Mucosa of stomach (tissue), 1 donor: ENCODE data around the gene FN1.

ENCODE experiments used
- H3K27me3 ChIP-seq: one replicate; pipeline ENCODE4 v1.7.0; 2013; ENCODE audit warnings: mild to moderate bottlenecking, low read length; ENCODE audit not compliant: control insufficient read depth, insufficient read depth
- H3K36me3 ChIP-seq: one replicate; pipeline ENCODE4 v1.7.0; 2013; ENCODE audit warnings: low read length; ENCODE audit not compliant: control insufficient read depth, insufficient read depth
- H3K4me1 ChIP-seq: one replicate; pipeline ENCODE4 v1.7.0; 2013; ENCODE audit warnings: mild to moderate bottlenecking, low read length; ENCODE audit not compliant: control insufficient read depth, insufficient read depth
- H3K4me3 ChIP-seq: one replicate; pipeline ENCODE4 v1.7.0; 2013; ENCODE audit warnings: low read length
- H3K9ac ChIP-seq: one replicate; pipeline ENCODE4 v1.7.0; 2013; ENCODE audit warnings: mild to moderate bottlenecking, low read length, moderate library complexity
- H3K9me3 ChIP-seq: one replicate; pipeline ENCODE4 v1.7.0; 2013; ENCODE audit warnings: mild to moderate bottlenecking, low read length, moderate library complexity; ENCODE audit not compliant: control insufficient read depth
- donor health status: Pancreatic carcinoma.

The FN1 gene

DNA sequence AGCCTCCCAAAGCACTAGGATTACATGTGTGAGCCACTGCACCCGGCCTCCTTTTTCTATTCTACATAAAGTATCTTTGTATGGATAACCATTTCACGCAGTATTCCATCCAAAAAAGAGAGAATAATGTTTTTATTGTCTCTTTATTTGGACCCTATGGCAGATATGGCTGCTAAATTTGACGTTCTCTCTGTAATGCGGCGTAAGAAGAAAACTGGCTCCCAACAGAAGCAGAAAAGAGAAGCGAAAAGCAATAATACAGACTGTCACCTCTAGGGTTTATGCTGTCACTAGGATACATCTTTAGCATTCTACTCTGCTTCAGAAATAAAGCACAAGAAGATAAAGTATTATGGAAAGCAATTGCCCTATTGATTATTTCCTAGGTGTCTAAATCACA, 55.9 kb downstream of the FN1 start:
- Histone ChIP-seq H3K27me3 (no peaks in the 10 kb centered on the region), H3K9me3 (no peaks in the 10 kb centered on the region), H3K9ac (no peak overlapping the region), H3K4me1 (no peaks in the 10 kb centered on the region), H3K36me3 (no peaks in the 10 kb centered on the region), H3K4me3 (no peak overlapping the region)

DNA sequence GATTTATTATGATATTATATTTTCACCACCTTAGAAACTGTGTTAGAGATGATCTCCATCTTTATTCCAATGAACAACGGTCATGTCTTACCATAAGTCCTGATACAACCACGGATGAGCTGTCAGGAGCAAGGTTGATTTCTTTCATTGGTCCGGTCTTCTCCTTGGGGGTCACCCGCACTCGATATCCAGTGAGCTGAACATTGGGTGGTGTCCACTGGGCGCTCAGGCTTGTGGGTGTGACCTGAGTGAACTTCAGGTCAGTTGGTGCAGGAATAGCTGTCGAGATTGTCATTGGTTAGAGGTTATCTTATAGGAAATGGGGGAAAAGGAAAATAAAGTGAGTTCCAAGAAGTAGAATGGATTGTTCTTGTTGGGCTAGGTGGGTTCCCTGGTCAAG, 56.8 kb downstream of the FN1 start:
- Histone ChIP-seq H3K36me3 (no peaks in the 10 kb centered on the region), H3K4me3 (no peak overlapping the region)

DNA sequence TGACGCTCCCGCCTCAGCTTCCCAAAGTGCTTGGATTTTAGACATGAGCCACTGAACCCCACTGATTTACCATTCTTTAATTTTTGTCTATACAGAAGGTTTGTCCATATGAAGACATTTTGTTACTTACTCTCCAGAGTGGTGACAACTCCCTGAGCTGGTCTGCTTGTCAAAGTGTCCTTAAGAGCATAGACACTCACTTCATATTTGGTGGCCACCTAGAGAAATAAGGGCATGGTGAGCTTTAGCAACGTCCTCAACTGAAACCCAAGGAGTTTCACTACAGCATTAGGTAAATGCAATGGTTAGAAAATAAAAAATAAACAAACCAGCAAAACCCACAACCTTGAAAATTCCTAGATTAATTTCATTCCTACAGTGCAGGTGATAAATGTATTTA, 57.8 kb downstream of the FN1 start:
- H3K4me3 ChIP-seq = no peak overlapping the region
- H3K9me3 ChIP-seq = no peaks in the 10 kb centered on the region
- no peaks in the 10 kb centered on the region for H3K27me3 ChIP-seq
- H3K36me3 ChIP-seq = no peaks in the 10 kb centered on the region
- H3K4me1 ChIP-seq = no peaks in the 10 kb centered on the region
- no peak overlapping the region for H3K9ac ChIP-seq

More for the DNA sequence above, 56.8 kb downstream of the FN1 start:
- no peaks in the 10 kb centered on the region for H3K4me1 ChIP-seq
- no peaks in the 10 kb centered on the region for H3K27me3 ChIP-seq
- no peaks in the 10 kb centered on the region for H3K9me3 ChIP-seq
- H3K9ac ChIP-seq = no peak overlapping the region

DNA sequence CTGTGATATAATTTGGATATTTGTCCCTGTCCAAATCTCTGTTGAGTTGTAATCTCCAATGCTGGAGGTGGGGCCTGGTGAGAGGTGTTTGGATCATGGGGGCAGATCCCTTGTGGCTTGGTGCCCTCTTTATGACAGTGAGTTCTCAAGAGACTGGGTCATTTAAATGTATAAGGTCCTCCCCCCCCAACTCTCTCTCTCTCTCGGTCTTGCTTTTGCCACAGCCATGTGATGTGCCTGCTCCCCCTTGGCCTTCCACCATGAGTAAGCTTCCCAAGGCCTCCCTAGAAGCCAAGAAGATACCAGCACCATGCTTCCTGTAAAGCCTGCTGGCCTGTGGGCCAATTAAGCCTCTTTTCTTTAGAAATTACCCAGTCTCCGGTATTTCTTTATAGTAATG, 58.6 kb downstream of the FN1 start:
- Histone ChIP-seq H3K9me3 (no peaks in the 10 kb centered on the region), H3K36me3 (no peaks in the 10 kb centered on the region), H3K27me3 (no peaks in the 10 kb centered on the region), H3K4me3 (no peak overlapping the region), H3K9ac (no peak overlapping the region), H3K4me1 (no peaks in the 10 kb centered on the region)

DNA sequence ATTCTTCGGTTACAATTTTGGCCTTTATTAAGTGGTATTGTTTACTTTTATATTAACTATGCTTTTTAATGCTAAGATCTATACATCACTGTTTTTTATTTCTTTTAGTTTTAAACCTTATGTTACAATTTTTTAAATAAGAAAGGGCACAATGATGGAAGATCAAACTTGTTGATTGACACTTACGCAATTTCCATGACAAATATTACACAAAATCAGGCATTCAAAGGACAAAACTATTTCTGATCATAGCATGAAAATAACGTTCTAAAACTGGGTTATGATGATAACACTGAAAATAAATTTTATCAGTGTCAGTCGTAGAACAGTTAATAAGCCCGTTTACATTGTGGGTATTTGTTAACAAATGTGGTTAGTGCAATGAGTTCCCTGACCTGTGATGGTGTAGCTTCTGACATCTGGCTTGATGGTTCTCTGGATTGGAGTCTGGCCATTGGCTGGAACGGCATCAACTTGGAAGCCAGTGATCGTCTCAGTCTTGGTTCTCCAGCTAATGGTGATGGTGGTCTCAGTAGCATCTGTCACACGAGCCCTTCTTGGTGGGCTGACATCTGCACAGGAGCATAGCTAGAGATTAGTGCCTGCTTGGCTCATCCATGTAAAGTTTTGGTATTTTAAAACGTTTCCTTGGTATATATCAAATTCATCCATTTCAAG, 59.6 kb downstream of the FN1 start:
- Histone ChIP-seq H3K4me3 (no peak overlapping the region), H3K36me3 (no peaks in the 10 kb centered on the region), H3K27me3 (no peaks in the 10 kb centered on the region), H3K9me3 (no peaks in the 10 kb centered on the region), H3K4me1 (no peaks in the 10 kb centered on the region), H3K9ac (no peak overlapping the region)

DNA sequence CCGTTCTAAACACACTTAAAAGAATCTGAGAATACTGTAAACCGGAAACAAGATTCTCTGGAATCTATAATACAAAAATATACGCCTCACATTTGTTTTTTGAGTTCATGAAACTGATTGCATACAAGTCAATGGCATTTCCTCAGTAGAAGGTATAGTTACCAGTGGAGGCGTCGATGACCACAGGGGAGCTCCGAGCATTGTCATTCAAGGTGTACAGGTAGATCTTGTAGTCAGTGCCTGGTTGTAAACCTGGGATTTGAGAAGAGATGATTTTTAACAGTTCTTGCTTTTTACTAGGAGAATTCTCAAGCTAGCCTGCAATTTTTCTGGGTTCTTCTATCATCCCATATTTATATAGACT, 60.4 kb downstream of the FN1 start:
- Histone ChIP-seq H3K9me3 (no peaks in the 10 kb centered on the region), H3K4me1 (no peaks in the 10 kb centered on the region), H3K36me3 (no peaks in the 10 kb centered on the region), H3K9ac (no peak overlapping the region), H3K4me3 (no peak overlapping the region), H3K27me3 (no peaks in the 10 kb centered on the region)

DNA sequence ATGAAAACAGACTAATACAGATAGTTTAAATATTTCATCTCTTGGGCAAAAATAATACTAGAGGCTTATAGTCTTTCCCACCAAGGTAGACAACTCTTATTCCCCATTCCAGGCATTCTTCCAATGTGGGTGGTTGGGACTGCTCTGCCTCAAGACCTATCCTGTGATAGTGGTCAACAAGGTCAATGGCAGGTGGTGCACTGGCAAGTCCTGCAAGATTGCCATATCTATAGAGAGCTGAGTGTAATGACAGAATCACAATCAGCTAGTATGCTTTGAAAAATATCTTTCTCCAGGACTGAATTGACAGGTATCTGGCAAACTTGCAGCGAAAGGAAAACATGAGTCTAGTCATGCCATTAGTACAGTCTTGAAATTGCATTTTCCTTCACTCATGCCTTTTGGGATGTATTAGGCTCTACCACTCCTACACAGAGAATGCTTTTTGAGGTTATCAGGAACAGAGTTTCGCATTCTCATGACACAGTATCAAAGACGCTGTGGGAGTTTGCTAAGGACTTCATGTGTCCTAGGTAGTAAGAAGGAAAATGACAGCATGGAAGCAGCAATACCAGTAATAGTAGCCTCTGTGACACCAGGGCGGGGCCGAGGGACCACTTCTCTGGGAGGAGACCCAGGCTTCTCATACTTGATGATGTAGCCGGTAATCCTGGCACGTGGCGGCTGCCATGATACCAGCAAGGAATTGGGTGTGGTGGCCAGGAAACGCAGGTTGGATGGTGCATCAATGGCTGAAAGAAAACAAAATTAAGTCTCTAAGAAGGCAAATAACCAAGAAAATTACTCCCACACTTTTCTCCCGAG, 61.0 kb downstream of the FN1 start:
- H3K27me3 ChIP-seq = no peaks in the 10 kb centered on the region

DNA sequence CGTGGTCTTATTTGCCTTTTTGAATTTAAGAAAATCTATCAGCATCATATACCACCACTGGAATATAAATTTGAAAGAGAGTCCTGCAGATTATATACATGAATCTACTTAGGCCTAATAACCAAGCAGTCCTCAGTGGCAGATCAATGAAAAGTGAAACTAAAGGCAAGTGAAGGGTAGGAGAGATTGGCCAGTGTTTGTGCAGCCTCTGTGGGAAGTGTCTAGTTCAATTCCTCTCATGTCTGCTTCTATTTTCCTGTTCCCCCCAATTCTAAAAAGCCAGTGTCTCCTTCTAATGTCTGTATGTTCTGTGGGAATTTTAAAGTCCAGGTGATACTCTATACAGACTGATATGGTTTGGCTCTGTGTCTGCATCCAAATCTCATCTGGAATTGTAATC, 61.9 kb downstream of the FN1 start:
- Histone ChIP-seq H3K9me3 (no peaks in the 10 kb centered on the region), H3K9ac (no peak overlapping the region), H3K4me1 (no peaks in the 10 kb centered on the region), H3K4me3 (no peak overlapping the region), H3K27me3 (no peaks in the 10 kb centered on the region), H3K36me3 (no peaks in the 10 kb centered on the region)

More for the DNA sequence above, 61.0 kb downstream of the FN1 start:
- no peak overlapping the region for H3K4me3 ChIP-seq
- H3K9me3 ChIP-seq = no peaks in the 10 kb centered on the region
- no peaks in the 10 kb centered on the region for H3K4me1 ChIP-seq
- no peak overlapping the region for H3K9ac ChIP-seq
- no peaks in the 10 kb centered on the region for H3K36me3 ChIP-seq

DNA sequence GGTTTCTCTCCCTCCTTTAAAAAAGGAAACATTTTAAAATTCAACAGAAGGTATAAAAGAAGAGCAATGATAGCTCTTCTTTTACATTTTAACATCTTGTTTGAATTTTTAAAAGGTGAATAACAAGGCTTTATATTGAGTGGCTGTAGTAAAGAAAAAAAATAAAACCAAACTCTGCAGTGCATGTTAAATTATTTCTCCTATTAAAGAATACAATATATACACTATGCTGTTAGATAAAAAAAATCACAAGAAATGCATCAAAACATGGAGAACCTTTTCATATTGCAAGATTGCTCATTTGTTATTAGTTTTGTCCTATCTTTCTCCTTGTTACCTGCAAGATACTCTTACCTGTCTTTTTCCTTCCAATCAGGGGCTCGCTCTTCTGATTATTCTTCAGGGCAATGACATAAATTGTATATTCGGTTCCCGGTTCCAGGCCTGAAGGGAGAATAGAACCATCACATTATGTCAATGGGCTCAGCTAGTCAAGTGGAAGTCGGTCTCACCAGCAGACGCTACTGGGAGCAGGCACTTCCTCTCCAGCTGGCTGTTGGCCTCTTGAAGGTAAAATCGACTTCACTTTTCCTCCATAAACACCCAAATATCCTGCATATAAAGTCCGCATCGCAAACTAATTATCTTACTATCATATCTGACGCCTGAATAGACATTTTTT, 62.8 kb downstream of the FN1 start:
- Histone ChIP-seq H3K9me3 (no peaks in the 10 kb centered on the region), H3K27me3 (no peaks in the 10 kb centered on the region), H3K4me3 (no peak overlapping the region), H3K9ac (no peak overlapping the region), H3K36me3 (no peaks in the 10 kb centered on the region), H3K4me1 (no peaks in the 10 kb centered on the region)

DNA sequence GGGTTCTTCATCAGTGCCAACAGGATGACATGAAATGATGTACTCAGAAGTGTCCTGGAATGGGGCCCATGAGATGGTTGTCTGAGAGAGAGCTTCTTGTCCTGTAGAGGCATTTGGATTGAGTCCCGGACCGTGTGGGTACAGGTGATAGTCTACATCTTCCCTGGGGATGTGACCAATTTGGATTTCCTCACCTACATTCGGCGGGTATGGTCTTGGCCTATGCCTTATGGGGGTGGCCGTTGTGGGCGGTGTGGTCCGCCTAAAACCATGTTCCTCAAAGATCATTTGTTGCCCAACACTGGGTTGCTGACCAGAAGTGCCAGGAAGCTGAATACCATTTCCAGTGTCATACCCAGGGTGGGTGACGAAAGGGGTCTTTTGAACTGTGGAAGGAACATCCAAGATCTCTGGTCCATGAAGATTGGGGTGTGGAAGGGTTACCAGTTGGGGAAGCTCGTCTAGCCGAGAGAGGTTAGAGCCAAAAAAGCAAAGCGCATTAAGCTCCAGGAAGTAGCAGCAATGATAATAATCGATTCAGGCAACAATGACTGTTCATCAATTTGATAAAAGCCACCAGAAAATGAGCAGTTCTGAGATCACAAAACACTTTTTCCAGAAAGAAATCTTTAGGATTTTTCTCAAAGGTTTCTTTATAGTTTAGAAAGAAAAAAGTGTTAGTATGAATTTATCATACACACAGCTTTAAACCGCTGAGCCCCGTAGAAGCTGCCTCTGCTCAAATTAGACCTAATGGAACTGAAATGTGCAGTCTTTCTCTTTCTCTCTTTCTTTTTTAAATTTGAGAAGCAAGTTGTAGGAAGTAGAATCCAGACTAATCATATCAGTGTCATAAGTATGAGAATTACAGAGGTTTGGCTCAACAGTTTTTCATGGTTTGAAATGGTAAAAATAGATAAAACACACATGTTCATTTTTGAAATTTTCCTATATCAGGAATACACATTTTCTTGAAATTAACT, 63.7 kb downstream of the FN1 start:
- H3K4me1 ChIP-seq = no peaks in the 10 kb centered on the region
- H3K9ac ChIP-seq = no peak overlapping the region
- H3K4me3 ChIP-seq = no peak overlapping the region
- no peaks in the 10 kb centered on the region for H3K27me3 ChIP-seq
- no peaks in the 10 kb centered on the region for H3K9me3 ChIP-seq
- no peaks in the 10 kb centered on the region for H3K36me3 ChIP-seq

DNA sequence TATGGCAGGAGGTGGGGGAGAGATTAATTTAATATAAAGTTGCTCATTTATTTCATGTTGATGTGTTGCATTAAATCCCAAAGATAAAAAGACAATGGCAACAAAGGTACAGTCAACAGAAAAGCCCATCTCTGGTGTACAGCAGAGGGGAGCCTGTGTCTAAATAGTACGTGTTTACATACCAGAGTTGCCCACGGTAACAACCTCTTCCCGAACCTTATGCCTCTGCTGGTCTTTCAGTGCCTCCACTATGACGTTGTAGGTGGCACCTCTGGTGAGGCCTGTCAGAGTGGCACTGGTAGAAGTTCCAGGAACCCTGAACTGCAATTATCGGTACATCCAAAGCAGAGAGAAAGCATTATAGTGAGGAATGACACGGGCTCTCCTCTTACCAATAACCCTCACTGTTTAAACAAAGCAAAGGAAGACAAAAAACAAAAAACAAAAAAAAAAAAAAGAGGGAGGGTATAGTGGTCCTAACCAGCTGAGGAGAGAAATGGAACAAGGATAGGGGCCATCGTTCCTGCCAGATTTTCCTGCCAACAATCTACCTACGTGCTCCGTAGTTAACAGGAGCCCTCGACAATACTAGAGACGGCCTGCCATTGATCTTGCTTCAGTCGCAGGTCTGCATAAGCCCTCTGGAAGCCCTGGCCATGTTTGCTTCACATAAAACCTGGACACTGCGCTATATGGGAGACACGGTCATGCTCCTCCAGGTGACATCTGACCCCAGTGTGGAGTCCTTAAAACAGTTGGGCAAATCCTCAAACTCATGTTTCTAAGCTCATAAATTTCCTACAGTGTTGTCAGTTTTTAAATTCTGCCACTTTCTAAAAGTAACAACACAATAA, 65.5 kb downstream of the FN1 start:
- H3K36me3 ChIP-seq = no peaks in the 10 kb centered on the region
- no peaks in the 10 kb centered on the region for H3K4me1 ChIP-seq

More for the DNA sequence above, 65.5 kb downstream of the FN1 start:
- no peaks in the 10 kb centered on the region for H3K27me3 ChIP-seq
- H3K9ac ChIP-seq = no peak overlapping the region
- no peaks in the 10 kb centered on the region for H3K9me3 ChIP-seq
- H3K4me3 ChIP-seq = no peak overlapping the region
